Neural cell (in vitro differentiated cells): ENCODE data around the gene TMCO2. TPM values are rescaled to one million over a fixed set of nuclear protein-coding genes. Genes with fewer than 3 reads are reported as not detected.

ENCODE experiments used
- H2AFZ ChIP-seq: fragments of 200-600, 300-800 bp; sonication (generic), shearing (Covaris generic); 2 replicates; pipeline ENCODE4 v1.6.0; 2014; ENCODE audit warnings: low read depth, mild to moderate bottlenecking, antibody characterized with exemption, low read length, moderate library complexity
- H3F3A ChIP-seq: fragments of 200-600 bp; shearing (Covaris generic); 2 replicates; pipeline ENCODE4 v1.6.1; 2016; ENCODE audit warnings: mild to moderate bottlenecking, moderate library complexity, mixed read lengths, antibody characterized with exemption, low read length; ENCODE audit not compliant: insufficient read depth, poor library complexity, severe bottlenecking
- H3K27ac ChIP-seq: fragments of 200-600, 300-800 bp; sonication (generic), shearing (Covaris generic); 2 replicates; pipeline ENCODE4 v1.5.1; 2014; ENCODE audit warnings: mild to moderate bottlenecking, low read length, moderate library complexity
- H3K27me3 ChIP-seq: fragments of 300-800, 200-600 bp; sonication (generic), shearing (Covaris generic); 2 replicates; pipeline ENCODE4 v1.6.0; 2014; ENCODE audit warnings: mild to moderate bottlenecking, low read depth, low read length, moderate library complexity; ENCODE audit not compliant: insufficient read depth
- H3K36me3 ChIP-seq: fragments of 300-800, 200-600 bp; sonication (generic), shearing (Covaris generic); 2 replicates; pipeline ENCODE4 v1.5.1; 2014; ENCODE audit warnings: mild to moderate bottlenecking, antibody characterized with exemption, low read length, moderate library complexity; ENCODE audit not compliant: insufficient read depth
- H3K4me2 ChIP-seq: fragments of 300-800, 200-600 bp; sonication (generic), shearing (Covaris generic); 2 replicates; pipeline ENCODE4 v1.6.0; 2014; ENCODE audit warnings: mild to moderate bottlenecking, low read length
- H3K4me3 ChIP-seq: fragments of 300-800, 200-600 bp; sonication (generic), shearing (Covaris generic); 2 replicates; pipeline ENCODE4 v1.5.1; 2014; ENCODE audit warnings: mild to moderate bottlenecking, low read length, moderate library complexity
- H3K79me2 ChIP-seq: fragments of 200-600 bp; shearing (Covaris generic); replicated peaks from 2 replicates; pipeline ENCODE4 v1.6.0; 2014; ENCODE audit warnings: mild to moderate bottlenecking, low read length, moderate library complexity; ENCODE audit not compliant: insufficient read depth
- H3K9ac ChIP-seq: fragments of 300-800, 200-600 bp; sonication (generic), shearing (Covaris generic); 2 replicates; pipeline ENCODE4 v1.6.1; 2016; ENCODE audit warnings: mild to moderate bottlenecking, low read length, mixed read lengths
- H3K9me2 ChIP-seq: fragments of 200-600 bp; shearing (Covaris generic); 2 replicates; pipeline ENCODE4 v1.6.1; 2016; ENCODE audit warnings: mild to moderate bottlenecking, low read length, mixed read lengths; ENCODE audit not compliant: insufficient read depth
- H3K9me3 ChIP-seq: fragments of 200-600, 300-800 bp; sonication (generic), shearing (Covaris generic); 2 replicates; pipeline ENCODE4 v1.6.1; 2016; ENCODE audit warnings: mild to moderate bottlenecking, mixed run types, low read length, moderate library complexity, mixed read lengths
- H4K20me1 ChIP-seq: fragments of 200-600 bp; shearing (Covaris generic); 2 replicates; pipeline ENCODE4 v1.6.1; 2016; ENCODE audit warnings: mild to moderate bottlenecking, mixed run types; ENCODE audit not compliant: insufficient read depth
- EP300 ChIP-seq: fragments of 450-650 bp; conservative IDR thresholded peaks from 2 replicates; pipeline ENCODE4 v1.6.1; 2014; ENCODE audit warnings: antibody characterized with exemption, mild to moderate bottlenecking, moderate library complexity; ENCODE audit not compliant: poor library complexity, severe bottlenecking
- EZH2 ChIP-seq: fragments of 200-600, 300-800 bp; shearing (Covaris generic), sonication (generic); IDR thresholded peaks from 2 replicates; pipeline ENCODE4 v1.6.1; 2014; ENCODE audit warnings: antibody characterized with exemption, low read length, borderline replicate concordance, mild to moderate bottlenecking; ENCODE audit not compliant: insufficient read depth, poor library complexity, severe bottlenecking
- MXI1 ChIP-seq: fragments of 450-650 bp; conservative IDR thresholded peaks from 2 replicates; pipeline ENCODE4 v1.6.1; 2014; ENCODE audit warnings: antibody characterized with exemption, mild to moderate bottlenecking; ENCODE audit not compliant: poor library complexity, severe bottlenecking
- POLR2AphosphoS5 ChIP-seq: IDR thresholded peaks from 2 replicates; pipeline ENCODE4 v1.6.1; 2012
- RAD21 ChIP-seq: fragments of 450-650 bp; conservative IDR thresholded peaks from 2 replicates; pipeline ENCODE4 v1.6.1; 2014; ENCODE audit warnings: antibody characterized with exemption, mild to moderate bottlenecking, moderate library complexity
- SMC3 ChIP-seq: fragments of 450-650 bp; conservative IDR thresholded peaks from 2 replicates; pipeline ENCODE4 v1.6.1; 2014; ENCODE audit warnings: antibody characterized with exemption, mild to moderate bottlenecking, moderate library complexity; ENCODE audit not compliant: poor library complexity
- TAF1 ChIP-seq: IDR thresholded peaks from 2 replicates; pipeline ENCODE4 v1.6.1; 2012; ENCODE audit warnings: low read depth
- polyA plus RNA-seq: library from polyadenylated mRNA; depleted of rRNA; stranded (reverse); fragments of >200 nt; gene quantifications from 2 replicates; pipeline ENCODE4 v1.2.3, GENCODE V29; 2014
- TF ChIP-seq, protein P1 (sequence below): fragments of 450-650 bp; IDR thresholded peaks from 2 replicates; pipeline ENCODE4 v1.5.1; 2014; ENCODE audit warnings: antibody characterized with exemption, mild to moderate bottlenecking, moderate library complexity; ENCODE audit not compliant: poor library complexity, severe bottlenecking
- TF ChIP-seq, protein P2 (sequence below): IDR thresholded peaks from 2 replicates; pipeline ENCODE4 v1.6.1; 2012; ENCODE audit warnings: borderline replicate concordance

The TMCO2 gene
- polyA plus RNA-seq, 1 donor from 2014 or later: not detected

DNA sequence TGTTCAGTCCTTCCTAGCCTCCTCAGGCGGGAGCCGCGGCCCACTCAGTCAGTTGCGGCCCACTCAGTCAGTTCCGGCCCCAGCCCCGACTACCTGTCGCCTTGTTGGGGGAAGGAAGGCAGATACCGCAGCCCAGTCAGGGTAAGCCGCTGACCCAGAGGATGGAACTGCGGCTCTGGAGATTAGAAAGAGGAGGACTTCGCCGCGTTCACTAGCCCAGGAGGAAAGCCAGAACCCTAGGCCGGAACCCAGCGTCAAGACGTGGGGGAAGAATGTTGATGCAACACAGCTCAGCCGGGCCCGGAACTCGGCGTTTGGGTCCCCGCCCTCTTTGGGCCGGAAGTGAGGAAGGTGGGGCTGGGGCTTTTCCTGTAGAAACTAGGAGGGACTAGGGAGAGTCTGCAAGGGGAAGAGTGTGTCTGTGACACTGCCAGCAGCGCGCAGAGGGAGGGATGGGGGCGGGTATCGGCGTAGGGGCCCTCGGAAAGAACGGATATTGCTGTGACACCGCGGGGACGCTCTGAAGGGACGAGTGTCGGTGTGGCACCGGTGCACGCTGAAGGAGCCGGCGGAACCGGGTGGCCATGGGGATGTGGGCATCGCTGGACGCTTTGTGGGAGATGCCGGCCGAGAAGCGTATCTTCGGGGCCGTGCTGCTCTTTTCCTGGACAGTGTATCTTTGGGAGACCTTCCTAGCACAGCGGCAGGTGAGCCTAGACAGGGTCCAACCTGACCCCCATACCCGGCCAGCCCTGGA, 10.1 kb downstream of the TMCO2 start, which contains the start of gene ZMPSTE24:
Gene ZMPSTE24, plus strand, starts transcription at position 549 of the 757 bp plus-strand sequence. Its CDS starts 36 bp downstream, at position 585.
- Histone ChIP-seq H3K79me2 (peaks cover 36% of the 10 kb centered on the region), H3K4me2 (peak within 1 kb of the TSS; percentile 75), H3K27ac (peak within 1 kb of the TSS; percentile 94), H3K9me2 (no peaks in the 10 kb centered on the region), H4K20me1 (no peaks in the 10 kb centered on the region), H3F3A (no peaks in the 10 kb centered on the region), H3K9ac (peak within 1 kb of the TSS; percentile 90), H2AFZ (peak within 1 kb of the TSS; percentile 99), H3K36me3 (peaks cover 4% of the 10 kb centered on the region), H3K4me3 (peak within 1 kb of the TSS; percentile 77), H3K9me3 (no peaks in the 10 kb centered on the region), H3K27me3 (no peaks in the 10 kb centered on the region)
- TF ChIP-seq TAF1: peak; percentile 93
- peak; percentile 94 for TF ChIP-seq POLR2AphosphoS5
- no peak for TF ChIP-seq RAD21
- TF ChIP-seq SMC3: peak; percentile 52
- TF ChIP-seq EP300: peak; percentile 70
- TF ChIP-seq, protein P1, sequence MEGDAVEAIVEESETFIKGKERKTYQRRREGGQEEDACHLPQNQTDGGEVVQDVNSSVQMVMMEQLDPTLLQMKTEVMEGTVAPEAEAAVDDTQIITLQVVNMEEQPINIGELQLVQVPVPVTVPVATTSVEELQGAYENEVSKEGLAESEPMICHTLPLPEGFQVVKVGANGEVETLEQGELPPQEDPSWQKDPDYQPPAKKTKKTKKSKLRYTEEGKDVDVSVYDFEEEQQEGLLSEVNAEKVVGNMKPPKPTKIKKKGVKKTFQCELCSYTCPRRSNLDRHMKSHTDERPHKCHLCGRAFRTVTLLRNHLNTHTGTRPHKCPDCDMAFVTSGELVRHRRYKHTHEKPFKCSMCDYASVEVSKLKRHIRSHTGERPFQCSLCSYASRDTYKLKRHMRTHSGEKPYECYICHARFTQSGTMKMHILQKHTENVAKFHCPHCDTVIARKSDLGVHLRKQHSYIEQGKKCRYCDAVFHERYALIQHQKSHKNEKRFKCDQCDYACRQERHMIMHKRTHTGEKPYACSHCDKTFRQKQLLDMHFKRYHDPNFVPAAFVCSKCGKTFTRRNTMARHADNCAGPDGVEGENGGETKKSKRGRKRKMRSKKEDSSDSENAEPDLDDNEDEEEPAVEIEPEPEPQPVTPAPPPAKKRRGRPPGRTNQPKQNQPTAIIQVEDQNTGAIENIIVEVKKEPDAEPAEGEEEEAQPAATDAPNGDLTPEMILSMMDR: no peak
- TF ChIP-seq, protein P2, sequence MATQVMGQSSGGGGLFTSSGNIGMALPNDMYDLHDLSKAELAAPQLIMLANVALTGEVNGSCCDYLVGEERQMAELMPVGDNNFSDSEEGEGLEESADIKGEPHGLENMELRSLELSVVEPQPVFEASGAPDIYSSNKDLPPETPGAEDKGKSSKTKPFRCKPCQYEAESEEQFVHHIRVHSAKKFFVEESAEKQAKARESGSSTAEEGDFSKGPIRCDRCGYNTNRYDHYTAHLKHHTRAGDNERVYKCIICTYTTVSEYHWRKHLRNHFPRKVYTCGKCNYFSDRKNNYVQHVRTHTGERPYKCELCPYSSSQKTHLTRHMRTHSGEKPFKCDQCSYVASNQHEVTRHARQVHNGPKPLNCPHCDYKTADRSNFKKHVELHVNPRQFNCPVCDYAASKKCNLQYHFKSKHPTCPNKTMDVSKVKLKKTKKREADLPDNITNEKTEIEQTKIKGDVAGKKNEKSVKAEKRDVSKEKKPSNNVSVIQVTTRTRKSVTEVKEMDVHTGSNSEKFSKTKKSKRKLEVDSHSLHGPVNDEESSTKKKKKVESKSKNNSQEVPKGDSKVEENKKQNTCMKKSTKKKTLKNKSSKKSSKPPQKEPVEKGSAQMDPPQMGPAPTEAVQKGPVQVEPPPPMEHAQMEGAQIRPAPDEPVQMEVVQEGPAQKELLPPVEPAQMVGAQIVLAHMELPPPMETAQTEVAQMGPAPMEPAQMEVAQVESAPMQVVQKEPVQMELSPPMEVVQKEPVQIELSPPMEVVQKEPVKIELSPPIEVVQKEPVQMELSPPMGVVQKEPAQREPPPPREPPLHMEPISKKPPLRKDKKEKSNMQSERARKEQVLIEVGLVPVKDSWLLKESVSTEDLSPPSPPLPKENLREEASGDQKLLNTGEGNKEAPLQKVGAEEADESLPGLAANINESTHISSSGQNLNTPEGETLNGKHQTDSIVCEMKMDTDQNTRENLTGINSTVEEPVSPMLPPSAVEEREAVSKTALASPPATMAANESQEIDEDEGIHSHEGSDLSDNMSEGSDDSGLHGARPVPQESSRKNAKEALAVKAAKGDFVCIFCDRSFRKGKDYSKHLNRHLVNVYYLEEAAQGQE: peak; percentile 96
- no peak for TF ChIP-seq EZH2
- peak; percentile 97 for TF ChIP-seq MXI1

DNA sequence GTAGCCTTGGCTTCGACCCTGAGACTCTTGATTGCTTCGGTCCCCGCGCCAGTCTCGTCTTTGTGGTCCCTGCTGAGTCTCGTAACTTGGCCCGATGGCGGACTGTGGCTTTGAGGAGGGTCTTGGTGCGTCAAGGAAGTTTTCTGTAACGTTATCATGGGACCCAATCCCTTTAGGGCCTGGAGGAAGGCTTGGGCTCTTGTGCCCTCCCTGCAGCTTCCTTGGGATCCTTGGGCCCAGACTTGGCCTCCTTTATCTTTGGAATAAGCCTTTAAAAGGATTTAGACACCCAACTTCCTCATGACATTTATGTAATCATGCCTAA, 10.7 kb downstream of the TMCO2 start:
- Histone ChIP-seq H3K27ac (peak overlapping the region; percentile 76), H3K4me2 (peak overlapping the region; percentile 56), H3K9me2 (no peaks in the 10 kb centered on the region), H3K36me3 (peaks cover 4% of the 10 kb centered on the region), H2AFZ (peak overlapping the region; percentile 75), H3K9me3 (no peaks in the 10 kb centered on the region), H3K27me3 (no peaks in the 10 kb centered on the region), H3K79me2 (peaks cover 36% of the 10 kb centered on the region), H3K9ac (peak overlapping the region; percentile 77), H3F3A (no peaks in the 10 kb centered on the region), H4K20me1 (no peaks in the 10 kb centered on the region), H3K4me3 (peak overlapping the region; percentile 77)
- no peak for TF ChIP-seq EP300
- no peak for TF ChIP-seq EZH2
- TF ChIP-seq RAD21: no peak
- TF ChIP-seq, protein P2: no peak
- no peak for TF ChIP-seq SMC3
- no peak for TF ChIP-seq POLR2AphosphoS5
- TF ChIP-seq, protein P1: no peak
- TF ChIP-seq MXI1: no peak
